ENCODE measurements around the gene MT1B. TPM values are rescaled to one million over a fixed set of nuclear protein-coding genes. Genes with fewer than 3 reads are reported as not detected.

Gene MT1B
- total and polyA plus RNA-seq, 2 of the 13 experiments (the other 11 are each of a cell fraction or from before 2014, with no cell fraction given), result 0.89 TPM; not detected in 1

DNA sequence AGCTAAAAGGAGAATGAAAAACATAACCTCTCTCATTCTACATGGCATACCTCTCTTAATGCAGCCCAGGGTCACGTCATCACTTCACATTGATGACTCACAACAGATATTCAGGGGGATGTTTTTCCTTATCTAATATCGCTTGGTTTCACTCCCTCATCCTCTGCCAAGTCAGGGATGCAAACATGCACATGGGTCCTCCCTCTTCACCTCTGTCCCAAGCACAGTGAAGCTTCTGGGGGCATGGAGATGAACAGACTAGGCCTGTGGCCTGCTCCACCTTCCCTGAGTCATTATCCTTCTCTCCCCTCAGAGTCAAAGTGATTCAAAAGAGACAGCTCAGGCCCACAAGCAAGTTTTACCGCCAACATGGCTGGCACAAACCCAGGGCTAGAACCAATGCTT is 45.6 kb upstream of the MT1B start (continued):
- TF ChIP-seq, protein P1, sequence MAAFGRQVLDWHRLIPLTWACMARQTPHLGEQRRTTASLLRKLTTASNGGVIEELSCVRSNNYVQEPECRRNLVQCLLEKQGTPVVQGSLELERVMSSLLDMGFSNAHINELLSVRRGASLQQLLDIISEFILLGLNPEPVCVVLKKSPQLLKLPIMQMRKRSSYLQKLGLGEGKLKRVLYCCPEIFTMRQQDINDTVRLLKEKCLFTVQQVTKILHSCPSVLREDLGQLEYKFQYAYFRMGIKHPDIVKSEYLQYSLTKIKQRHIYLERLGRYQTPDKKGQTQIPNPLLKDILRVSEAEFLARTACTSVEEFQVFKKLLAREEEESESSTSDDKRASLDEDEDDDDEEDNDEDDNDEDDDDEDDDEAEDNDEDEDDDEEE (CRISPR knock-in tag; IDR thresholded peaks at IDR 0.05), result peak; percentile 61; the same call in 1 of the 2 replicates
- 0 out of 2 replicates have a peak, but pooled peaks have one; percentile 15 for TF ChIP-seq REPIN1 (CRISPR knock-in tag; IDR thresholded peaks at IDR 0.05; ENCODE audit: borderline replicate concordance, low read depth)
- TF ChIP-seq, protein P2, sequence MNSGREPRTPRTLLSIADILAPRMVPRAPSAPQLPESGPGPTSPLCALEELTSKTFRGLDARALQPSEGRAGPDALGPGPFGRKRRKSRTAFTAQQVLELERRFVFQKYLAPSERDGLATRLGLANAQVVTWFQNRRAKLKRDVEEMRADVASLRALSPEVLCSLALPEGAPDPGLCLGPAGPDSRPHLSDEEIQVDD (CRISPR knock-in tag; IDR thresholded peaks at IDR 0.05; ENCODE audit: borderline replicate concordance), result 0 out of 2 replicates have a peak, but pooled peaks have one; percentile 56
- TF ChIP-seq ZNF616 (CRISPR knock-in tag; IDR thresholded peaks at IDR 0.05; ENCODE audit: low read depth), result no peak
- TF ChIP-seq TBP (CRISPR knock-in tag; IDR thresholded peaks at IDR 0.05), result 0 out of 2 replicates have a peak, but pooled peaks have one; percentile 28
- TF ChIP-seq, protein P3, sequence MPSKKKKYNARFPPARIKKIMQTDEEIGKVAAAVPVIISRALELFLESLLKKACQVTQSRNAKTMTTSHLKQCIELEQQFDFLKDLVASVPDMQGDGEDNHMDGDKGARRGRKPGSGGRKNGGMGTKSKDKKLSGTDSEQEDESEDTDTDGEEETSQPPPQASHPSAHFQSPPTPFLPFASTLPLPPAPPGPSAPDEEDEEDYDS (CRISPR knock-in tag; IDR thresholded peaks at IDR 0.05), result 0 out of 2 replicates have a peak, but pooled peaks have one; percentile 7
- 0 out of 2 replicates have a peak, but pooled peaks have one; percentile 65 for TF ChIP-seq ZNF431 (CRISPR knock-in tag; IDR thresholded peaks at IDR 0.05; ENCODE audit: borderline replicate concordance, low read depth)
- TF ChIP-seq ZNF605 (CRISPR knock-in tag; IDR thresholded peaks at IDR 0.05), result 0 out of 2 replicates have a peak, but pooled peaks have one; percentile 4
- TF ChIP-seq ATF7 (IDR thresholded peaks at IDR 0.05), result peak; percentile 41; the same call in 1 of the 2 replicates
- no peak for TF ChIP-seq ATF7 (CRISPR knock-in tag; IDR thresholded peaks at IDR 0.05)
- TF ChIP-seq, protein P4, sequence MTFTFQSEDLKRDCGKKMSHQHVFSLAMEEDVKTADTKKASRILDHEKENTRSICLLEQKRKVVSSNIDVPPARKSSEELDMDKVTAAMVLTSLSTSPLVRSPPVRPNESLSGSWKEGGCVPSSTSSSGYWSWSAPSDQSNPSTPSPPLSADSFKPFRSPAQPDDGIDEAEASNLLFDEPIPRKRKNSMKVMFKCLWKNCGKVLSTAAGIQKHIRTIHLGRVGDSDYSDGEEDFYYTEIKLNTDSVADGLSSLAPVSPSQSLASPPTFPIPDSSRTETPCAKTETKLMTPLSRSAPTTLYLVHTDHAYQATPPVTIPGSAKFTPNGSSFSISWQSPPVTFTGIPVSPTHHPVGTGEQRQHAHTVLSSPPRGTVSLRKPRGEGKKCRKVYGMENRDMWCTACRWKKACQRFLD (CRISPR knock-in tag; IDR thresholded peaks at IDR 0.05; ENCODE audit: borderline replicate concordance), result no peak
- TF ChIP-seq ELF4 (CRISPR knock-in tag; IDR thresholded peaks at IDR 0.05; ENCODE audit: borderline replicate concordance), result no peak; the same call in 1 of the 2 replicates
- TF ChIP-seq REL (CRISPR knock-in tag; conservative IDR thresholded peaks at IDR 0.05), result no peak
- 0 out of 2 replicates have a peak, but pooled peaks have one; percentile 44 for TF ChIP-seq FOSL2 (CRISPR knock-in tag; IDR thresholded peaks at IDR 0.05)
- TF ChIP-seq, protein P5, sequence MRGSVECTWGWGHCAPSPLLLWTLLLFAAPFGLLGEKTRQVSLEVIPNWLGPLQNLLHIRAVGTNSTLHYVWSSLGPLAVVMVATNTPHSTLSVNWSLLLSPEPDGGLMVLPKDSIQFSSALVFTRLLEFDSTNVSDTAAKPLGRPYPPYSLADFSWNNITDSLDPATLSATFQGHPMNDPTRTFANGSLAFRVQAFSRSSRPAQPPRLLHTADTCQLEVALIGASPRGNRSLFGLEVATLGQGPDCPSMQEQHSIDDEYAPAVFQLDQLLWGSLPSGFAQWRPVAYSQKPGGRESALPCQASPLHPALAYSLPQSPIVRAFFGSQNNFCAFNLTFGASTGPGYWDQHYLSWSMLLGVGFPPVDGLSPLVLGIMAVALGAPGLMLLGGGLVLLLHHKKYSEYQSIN (CRISPR knock-in tag; IDR thresholded peaks at IDR 0.05; ENCODE audit: borderline replicate concordance), result peak; percentile 83; the same call in 1 of the 2 replicates
- no peak for TF ChIP-seq TBL1XR1 (IDR thresholded peaks at IDR 0.05; ENCODE audit: borderline replicate concordance, low read length, partially characterized antibody)
- TF ChIP-seq, protein P6, sequence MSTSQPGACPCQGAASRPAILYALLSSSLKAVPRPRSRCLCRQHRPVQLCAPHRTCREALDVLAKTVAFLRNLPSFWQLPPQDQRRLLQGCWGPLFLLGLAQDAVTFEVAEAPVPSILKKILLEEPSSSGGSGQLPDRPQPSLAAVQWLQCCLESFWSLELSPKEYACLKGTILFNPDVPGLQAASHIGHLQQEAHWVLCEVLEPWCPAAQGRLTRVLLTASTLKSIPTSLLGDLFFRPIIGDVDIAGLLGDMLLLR (CRISPR knock-in tag; IDR thresholded peaks at IDR 0.05), result peak; percentile 50; the same call in 1 of the 2 replicates
- TF ChIP-seq ZNF883 (CRISPR knock-in tag; IDR thresholded peaks at IDR 0.05; ENCODE audit: not compliant biosample characterization), result no peak
- TF ChIP-seq, protein P7, sequence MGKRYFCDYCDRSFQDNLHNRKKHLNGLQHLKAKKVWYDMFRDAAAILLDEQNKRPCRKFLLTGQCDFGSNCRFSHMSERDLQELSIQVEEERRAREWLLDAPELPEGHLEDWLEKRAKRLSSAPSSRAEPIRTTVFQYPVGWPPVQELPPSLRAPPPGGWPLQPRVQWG (CRISPR knock-in tag; IDR thresholded peaks at IDR 0.05; ENCODE audit: borderline replicate concordance, low read depth), result 0 out of 2 replicates have a peak, but pooled peaks have one; percentile 48
- TF ChIP-seq ZNF792 (CRISPR knock-in tag; IDR thresholded peaks at IDR 0.05), result no peak
